Lower lobe of right lung (tissue), 2 donors: ENCODE measurements around the gene VIPR1. TPM values are rescaled to one million over a fixed set of nuclear protein-coding genes. Genes with fewer than 3 reads are reported as not detected.
A peak's percentile ranks its signal among the peaks of the same experiment; 100 is the strongest.

Source experiments
- ATAC-seq, 2 donors: fragments of 200-7000 bp; cut with Tn5 transposase; one replicate each; pipeline ENCODE4 v1.9.1; 2020 to 2022; ENCODE audit warnings: mild to moderate bottlenecking in 2 of 2, moderate library complexity in 2 of 2
- DNase-seq: peaks from one replicate; pipeline ENCODE4 v3.0.0-alpha.2; 2020
- H3K27ac ChIP-seq: fragments of 200-600 bp; one replicate; pipeline ENCODE4 v1.8.0; 2022
- H3K27me3 ChIP-seq: fragments of 200-600 bp; one replicate; pipeline ENCODE4 v1.8.0; 2022; ENCODE audit warnings: low read depth
- H3K36me3 ChIP-seq: fragments of 200-600 bp; one replicate; pipeline ENCODE4 v1.8.0; 2022; ENCODE audit warnings: mild to moderate bottlenecking
- H3K4me1 ChIP-seq: fragments of 200-600 bp; one replicate; pipeline ENCODE4 v1.8.0; 2022
- H3K4me3 ChIP-seq: fragments of 200-600 bp; one replicate; pipeline ENCODE4 v1.8.0; 2022; ENCODE audit warnings: mild to moderate bottlenecking
- H3K9me3 ChIP-seq: fragments of 200-600 bp; one replicate; pipeline ENCODE4 v1.8.0; 2022
- intact Hi-C: fragments of 100-400 bp; cut with DNase I; formaldehyde crosslinking; loops from one replicate; pipeline ENCODE4 v1.11.0; 2022
- total RNA-seq: library from RNA; stranded (reverse); fragmentation: NEBNext Ultra II Directional; extraction: Animal tissue kit (Norgen Biotek cat#: 25700); gene quantifications from one replicate; pipeline ENCODE4 v1.2.1, GENCODE V29; 2021
- TF ChIP-seq, protein P1 (sequence below): fragments of 200-600 bp; IDR thresholded peaks from one replicate; pipeline ENCODE4 v1.8.0; 2022; ENCODE audit warnings: antibody characterized with exemption, mild to moderate bottlenecking
- donor health status: DM: no; HTN: yes; CAD: no; lungs with severe emphysema.

Gene VIPR1
- total RNA-seq, 1 donor from 2014 or later = 212 TPM

DNA sequence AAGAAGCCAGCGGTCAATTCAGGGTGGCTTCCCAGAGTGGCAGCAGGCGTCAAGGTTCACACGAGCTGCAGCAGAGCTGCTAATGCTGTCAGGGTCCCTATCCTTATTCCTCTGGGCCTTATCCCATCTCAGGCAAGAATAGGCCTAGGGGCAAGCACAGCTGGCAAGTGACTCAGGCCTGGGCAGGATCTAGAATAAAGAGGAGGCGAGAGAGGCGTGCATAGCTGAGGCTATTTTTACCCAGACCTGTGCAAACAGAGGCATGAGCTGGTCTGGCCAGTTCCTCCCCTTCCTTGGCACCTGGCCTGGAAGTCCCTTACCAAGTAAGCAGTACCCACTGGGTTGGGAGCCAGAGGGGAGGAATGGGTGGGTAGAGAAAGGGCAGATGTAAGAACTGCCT is 12.2 kb upstream of the VIPR1 start:
- no peaks in the 10 kb centered on the region for H3K9me3 ChIP-seq
- H3K4me1 ChIP-seq = peaks cover 12% of the 10 kb centered on the region
- H3K36me3 ChIP-seq = no peaks in the 10 kb centered on the region
- DNase-seq = peak; percentile 86
- TF ChIP-seq, protein P1, sequence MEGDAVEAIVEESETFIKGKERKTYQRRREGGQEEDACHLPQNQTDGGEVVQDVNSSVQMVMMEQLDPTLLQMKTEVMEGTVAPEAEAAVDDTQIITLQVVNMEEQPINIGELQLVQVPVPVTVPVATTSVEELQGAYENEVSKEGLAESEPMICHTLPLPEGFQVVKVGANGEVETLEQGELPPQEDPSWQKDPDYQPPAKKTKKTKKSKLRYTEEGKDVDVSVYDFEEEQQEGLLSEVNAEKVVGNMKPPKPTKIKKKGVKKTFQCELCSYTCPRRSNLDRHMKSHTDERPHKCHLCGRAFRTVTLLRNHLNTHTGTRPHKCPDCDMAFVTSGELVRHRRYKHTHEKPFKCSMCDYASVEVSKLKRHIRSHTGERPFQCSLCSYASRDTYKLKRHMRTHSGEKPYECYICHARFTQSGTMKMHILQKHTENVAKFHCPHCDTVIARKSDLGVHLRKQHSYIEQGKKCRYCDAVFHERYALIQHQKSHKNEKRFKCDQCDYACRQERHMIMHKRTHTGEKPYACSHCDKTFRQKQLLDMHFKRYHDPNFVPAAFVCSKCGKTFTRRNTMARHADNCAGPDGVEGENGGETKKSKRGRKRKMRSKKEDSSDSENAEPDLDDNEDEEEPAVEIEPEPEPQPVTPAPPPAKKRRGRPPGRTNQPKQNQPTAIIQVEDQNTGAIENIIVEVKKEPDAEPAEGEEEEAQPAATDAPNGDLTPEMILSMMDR = no peak
- intact Hi-C loops = no loop called here
- peak; percentile 94 to 98 for ATAC-seq
- peak overlapping the region; percentile 51 for H3K27ac ChIP-seq
- no peak overlapping the region for H3K4me3 ChIP-seq
- H3K27me3 ChIP-seq = no peaks in the 10 kb centered on the region

DNA sequence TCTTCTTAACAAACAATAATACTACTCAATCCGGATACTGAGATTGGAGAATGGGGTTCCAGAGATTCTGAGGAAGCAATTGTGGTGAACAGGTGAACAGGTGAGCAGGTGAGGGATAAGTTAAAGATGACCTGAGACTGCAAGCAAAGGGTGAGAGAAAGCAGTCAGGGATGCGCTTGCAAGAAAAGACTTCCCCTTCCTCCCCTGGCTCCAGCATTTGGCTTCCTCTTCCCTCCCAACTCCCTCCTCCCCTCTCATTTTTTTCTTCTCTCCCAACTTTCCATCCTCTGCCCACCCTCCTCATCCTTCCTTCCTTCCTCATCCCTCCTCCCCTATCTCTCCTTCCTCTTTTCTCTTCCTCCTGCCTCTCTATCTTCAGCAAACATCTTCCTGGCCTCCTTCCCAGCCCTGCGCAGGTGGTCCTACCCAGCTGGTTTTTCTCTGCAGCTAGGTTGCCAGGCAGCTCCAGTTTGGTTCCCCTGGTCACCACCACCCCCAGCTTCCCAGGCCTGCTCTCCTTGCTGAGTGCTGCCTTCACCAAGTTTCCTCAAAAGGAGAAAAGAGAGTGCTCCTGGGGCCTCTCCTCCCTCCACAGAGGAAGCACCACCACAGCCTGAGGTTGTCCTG is 10.4 kb upstream of the VIPR1 start:
- TF ChIP-seq, protein P1 = no peak
- Histone ChIP-seq H3K27me3 (no peaks in the 10 kb centered on the region), H3K4me1 (peaks cover 12% of the 10 kb centered on the region), H3K4me3 (no peak overlapping the region), H3K9me3 (no peaks in the 10 kb centered on the region), H3K27ac (no peak overlapping the region), H3K36me3 (no peaks in the 10 kb centered on the region)
- DNase-seq (no peak), ATAC-seq (no peak)
- intact Hi-C loops = no loop called here

DNA sequence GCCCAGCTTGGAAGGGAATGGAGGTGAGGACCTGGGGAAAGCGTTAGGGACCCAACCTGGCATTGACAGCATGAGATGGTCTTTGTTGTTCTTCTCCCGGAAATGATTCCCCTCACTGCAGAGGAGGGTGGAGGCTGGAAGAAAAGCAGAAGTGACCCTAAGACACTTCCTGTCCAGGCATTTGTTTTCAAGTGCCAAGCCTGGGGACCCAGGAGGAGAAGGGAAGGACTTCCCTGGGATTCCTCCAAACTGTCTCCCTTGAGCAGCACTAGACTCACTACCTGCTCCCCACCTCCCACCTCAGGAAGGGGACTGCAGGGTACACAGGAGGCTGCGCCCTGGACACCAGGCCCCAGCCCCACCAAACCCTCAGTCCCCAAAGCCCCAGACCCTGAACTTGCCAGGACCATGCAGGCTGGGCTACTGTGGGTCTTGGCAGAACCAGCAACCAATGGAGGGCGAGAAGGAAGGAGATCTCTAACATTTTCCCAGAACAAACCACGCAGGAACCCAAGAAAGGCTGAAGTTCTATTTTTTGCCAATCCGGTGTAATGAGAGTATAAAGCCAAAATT is 9.8 kb upstream of the VIPR1 start:
- ATAC-seq (no peak), DNase-seq (no peak)
- H3K27me3 ChIP-seq = no peaks in the 10 kb centered on the region
- no peaks in the 10 kb centered on the region for H3K9me3 ChIP-seq
- no peak overlapping the region for H3K27ac ChIP-seq
- no peaks in the 10 kb centered on the region for H3K36me3 ChIP-seq
- peaks cover 12% of the 10 kb centered on the region for H3K4me1 ChIP-seq
- intact Hi-C loops = no loop called here
- no peak overlapping the region for H3K4me3 ChIP-seq
- TF ChIP-seq, protein P1 = no peak

DNA sequence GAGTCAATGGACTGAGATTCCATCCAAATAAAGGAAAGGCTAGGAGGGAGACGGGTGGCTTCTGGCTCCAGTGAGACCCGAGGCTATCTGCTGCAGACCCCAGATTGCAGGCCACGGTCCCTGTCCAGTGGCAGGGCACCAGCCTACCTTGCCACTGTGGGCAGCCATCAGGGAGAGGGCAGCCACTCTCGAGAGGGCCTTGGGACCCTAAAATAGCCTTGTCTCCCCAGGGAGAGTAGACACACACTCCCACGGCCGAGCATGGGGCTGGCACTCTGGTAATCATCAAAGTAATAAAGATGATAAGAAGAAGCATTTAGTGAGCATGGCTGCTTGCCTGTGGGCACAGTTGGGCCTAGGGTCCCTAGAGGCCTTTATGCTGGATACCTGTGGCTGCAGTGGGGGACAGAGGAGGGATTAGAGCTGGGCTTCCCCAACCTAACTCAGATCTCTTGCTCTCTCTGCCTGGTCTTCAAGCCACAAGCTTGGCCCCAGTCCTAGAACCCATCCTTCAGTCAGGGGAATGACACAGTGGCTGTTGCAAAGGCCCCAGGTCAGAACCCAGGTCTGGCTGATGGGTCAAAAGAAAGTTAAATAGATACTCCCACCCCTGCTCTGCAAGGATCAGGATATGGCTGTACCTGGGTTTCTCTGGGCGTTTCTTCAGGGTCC is 9.2 kb upstream of the VIPR1 start:
- H3K4me3 ChIP-seq = no peak overlapping the region
- H3K27ac ChIP-seq = no peak overlapping the region
- no peak for DNase-seq
- intact Hi-C loops = no loop called here
- TF ChIP-seq, protein P1 = no peak
- H3K4me1 ChIP-seq = peaks cover 12% of the 10 kb centered on the region
- no peaks in the 10 kb centered on the region for H3K36me3 ChIP-seq
- ATAC-seq = no peak
- H3K9me3 ChIP-seq = no peaks in the 10 kb centered on the region
- H3K27me3 ChIP-seq = no peaks in the 10 kb centered on the region

DNA sequence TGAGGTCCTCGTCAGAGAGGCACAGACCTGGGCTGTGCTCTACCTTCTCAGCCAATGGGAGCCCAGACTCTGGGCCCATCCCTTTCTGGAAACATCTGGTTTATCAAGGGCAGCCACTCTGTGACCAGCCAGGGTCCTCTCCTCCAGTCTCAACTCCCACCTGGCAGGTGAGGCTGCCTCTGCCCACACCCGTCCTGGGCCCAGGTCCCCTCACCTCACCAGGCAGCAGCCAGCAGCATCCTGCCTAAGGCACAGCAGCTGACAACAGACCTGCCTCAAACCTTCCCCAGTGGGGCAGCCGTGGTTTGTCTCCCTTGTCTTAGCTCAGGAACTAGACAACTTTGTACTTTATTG is 8.7 kb upstream of the VIPR1 start:
- no peak for DNase-seq
- Histone ChIP-seq H3K27ac (no peak overlapping the region), H3K4me1 (peaks cover 12% of the 10 kb centered on the region), H3K9me3 (no peaks in the 10 kb centered on the region), H3K27me3 (no peaks in the 10 kb centered on the region), H3K36me3 (no peaks in the 10 kb centered on the region), H3K4me3 (no peak overlapping the region)
- no peak for ATAC-seq
- TF ChIP-seq, protein P1 = no peak
- intact Hi-C loops = no loop called here
